ENCODE results near the gene ADAMTS18. TPM values are rescaled to one million over a fixed set of nuclear protein-coding genes. Genes with fewer than 3 reads are reported as not detected.

The ADAMTS18 gene
- total RNA-seq, 4 donors from 2014 or later, result 0.15 to 5.6 (median 0.19) TPM; not detected in 1

DNA sequence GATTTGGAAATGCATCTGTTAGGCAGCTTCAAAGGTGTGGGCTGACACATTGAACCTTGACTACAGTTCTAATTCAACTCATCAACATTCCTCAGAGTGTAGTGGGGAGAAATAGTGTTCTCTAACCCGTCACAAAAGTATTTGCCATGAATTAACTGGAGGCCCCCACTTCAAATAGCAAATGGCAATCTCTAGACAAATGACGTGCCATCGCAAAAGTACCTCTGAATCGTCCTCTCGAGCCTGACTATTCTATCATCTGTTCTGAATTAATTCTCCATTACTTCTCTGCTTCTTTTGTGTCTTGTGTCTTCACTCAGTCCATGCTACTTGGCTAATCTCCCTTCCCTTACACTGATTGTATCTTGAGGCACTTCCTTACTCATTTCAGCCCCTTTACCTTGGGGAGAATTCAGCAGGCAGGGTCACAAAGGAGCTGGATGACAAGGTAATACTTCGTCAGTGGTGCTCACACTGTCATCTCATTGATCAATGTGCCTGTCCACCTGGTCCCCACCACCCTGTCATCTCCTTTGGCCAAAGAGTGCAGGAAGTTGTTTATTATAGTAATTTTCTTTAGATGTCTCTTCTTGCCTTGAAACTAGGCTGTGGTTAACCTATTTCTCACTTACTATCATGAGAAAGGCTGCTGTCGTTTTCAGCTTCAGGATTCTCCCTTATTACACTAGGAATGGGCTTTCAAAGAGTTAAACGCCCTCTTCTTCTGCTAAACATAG lies 127.2 kb downstream of the ADAMTS18 start:
- no peaks in the 10 kb centered on the region for H3K36me3 ChIP-seq
- no peaks in the 10 kb centered on the region for H3K4me1 ChIP-seq
- H3K27me3 ChIP-seq, result peaks cover 3% of the 10 kb centered on the region
- no peaks in the 10 kb centered on the region for H3K9me3 ChIP-seq
- no peak overlapping the region for H3K27ac ChIP-seq
- ATAC-seq, result no peak
- TF ChIP-seq POLR2AphosphoS5 (IDR thresholded peaks at IDR 0.05), result no peak
- TF ChIP-seq, protein P1, sequence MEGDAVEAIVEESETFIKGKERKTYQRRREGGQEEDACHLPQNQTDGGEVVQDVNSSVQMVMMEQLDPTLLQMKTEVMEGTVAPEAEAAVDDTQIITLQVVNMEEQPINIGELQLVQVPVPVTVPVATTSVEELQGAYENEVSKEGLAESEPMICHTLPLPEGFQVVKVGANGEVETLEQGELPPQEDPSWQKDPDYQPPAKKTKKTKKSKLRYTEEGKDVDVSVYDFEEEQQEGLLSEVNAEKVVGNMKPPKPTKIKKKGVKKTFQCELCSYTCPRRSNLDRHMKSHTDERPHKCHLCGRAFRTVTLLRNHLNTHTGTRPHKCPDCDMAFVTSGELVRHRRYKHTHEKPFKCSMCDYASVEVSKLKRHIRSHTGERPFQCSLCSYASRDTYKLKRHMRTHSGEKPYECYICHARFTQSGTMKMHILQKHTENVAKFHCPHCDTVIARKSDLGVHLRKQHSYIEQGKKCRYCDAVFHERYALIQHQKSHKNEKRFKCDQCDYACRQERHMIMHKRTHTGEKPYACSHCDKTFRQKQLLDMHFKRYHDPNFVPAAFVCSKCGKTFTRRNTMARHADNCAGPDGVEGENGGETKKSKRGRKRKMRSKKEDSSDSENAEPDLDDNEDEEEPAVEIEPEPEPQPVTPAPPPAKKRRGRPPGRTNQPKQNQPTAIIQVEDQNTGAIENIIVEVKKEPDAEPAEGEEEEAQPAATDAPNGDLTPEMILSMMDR (IDR thresholded peaks at IDR 0.05), result no peak
- TF ChIP-seq EP300 (IDR thresholded peaks at IDR 0.05), result no peak
- TF ChIP-seq POLR2A (IDR thresholded peaks at IDR 0.05), result no peak
- WGBS, 2 donors (ENCODE audit: low coverage in 1 of 2), result 40 to 50% methylated on average over 8 of the region's 8 CpGs
- no peak overlapping the region for H3K4me3 ChIP-seq

- no peaks in the 10 kb centered on the region for H3K4me1 ChIP-seq
- H3K27ac ChIP-seq, result no peak overlapping the region
- no peak overlapping the region for H3K4me3 ChIP-seq
- TF ChIP-seq EP300 (IDR thresholded peaks at IDR 0.05) (no peak), POLR2A (IDR thresholded peaks at IDR 0.05) (no peak), POLR2AphosphoS5 (IDR thresholded peaks at IDR 0.05) (no peak)
- TF ChIP-seq, protein P1 (IDR thresholded peaks at IDR 0.05), result no peak
- no peak for ATAC-seq
- H3K9me3 ChIP-seq, result no peaks in the 10 kb centered on the region
- WGBS, 2 donors (ENCODE audit: low coverage in 1 of 2), result 80 to 88% methylated on average over 1 to 3 of the region's 3 CpGs
- no peaks in the 10 kb centered on the region for H3K36me3 ChIP-seq
- H3K27me3 ChIP-seq, result peaks cover 3% of the 10 kb centered on the region
These were observed 128.8 kb downstream of the ADAMTS18 start for GRCh38 chr16:77306075-77306474.

DNA sequence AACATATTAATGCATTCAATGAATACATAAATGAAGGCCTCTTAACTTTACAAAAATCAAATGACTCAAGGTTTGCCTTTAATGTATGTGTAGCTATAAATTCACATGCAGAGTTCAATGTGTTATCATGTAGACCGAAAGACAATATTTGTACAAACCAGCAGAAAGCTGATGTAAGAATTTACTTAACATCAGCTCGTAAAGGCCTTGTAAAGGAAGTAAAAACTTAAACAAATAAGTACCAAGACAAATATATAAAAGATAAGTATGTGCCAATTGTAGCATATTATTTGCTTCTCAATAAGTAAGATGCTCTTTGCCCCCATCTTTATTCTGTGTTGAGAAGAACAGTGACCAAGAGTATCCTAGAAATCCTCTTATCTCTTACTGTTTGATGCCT lies 130.0 kb downstream of the ADAMTS18 start:
- H3K4me1 ChIP-seq, result no peaks in the 10 kb centered on the region
- TF ChIP-seq POLR2A (IDR thresholded peaks at IDR 0.05), result no peak
- TF ChIP-seq, protein P1 (IDR thresholded peaks at IDR 0.05), result no peak
- no peak for TF ChIP-seq EP300 (IDR thresholded peaks at IDR 0.05)
- no peak for TF ChIP-seq POLR2AphosphoS5 (IDR thresholded peaks at IDR 0.05)
- H3K27me3 ChIP-seq, result peaks cover 3% of the 10 kb centered on the region
- WGBS, 2 donors (ENCODE audit: low coverage in 1 of 2), result 42 to 49% methylated on average over 2 of the region's 2 CpGs
- H3K9me3 ChIP-seq, result no peaks in the 10 kb centered on the region
- H3K27ac ChIP-seq, result no peak overlapping the region
- no peak overlapping the region for H3K4me3 ChIP-seq
- ATAC-seq, result no peak
- no peaks in the 10 kb centered on the region for H3K36me3 ChIP-seq

DNA sequence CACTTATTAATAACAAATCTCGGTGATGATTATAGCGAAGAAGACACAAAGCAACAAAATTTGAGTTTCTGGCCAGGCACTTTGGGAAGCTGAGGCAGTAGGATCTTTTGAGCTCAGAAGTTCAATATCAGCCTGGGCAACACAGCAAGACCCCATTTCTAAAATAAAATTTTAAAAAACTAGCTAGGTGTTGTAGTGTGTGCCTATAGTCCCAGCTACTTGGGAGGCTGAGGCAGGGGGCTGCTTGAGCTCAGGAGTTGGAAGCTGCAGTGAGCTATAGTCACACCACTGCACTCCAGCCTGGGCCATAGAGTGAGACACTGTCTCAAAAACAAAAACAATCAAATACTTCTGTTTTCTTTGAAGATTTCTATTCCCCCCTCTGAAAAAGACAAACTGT lies 130.7 kb downstream of the ADAMTS18 start:
- TF ChIP-seq EP300 (IDR thresholded peaks at IDR 0.05), result no peak
- TF ChIP-seq POLR2A (IDR thresholded peaks at IDR 0.05), result no peak
- TF ChIP-seq, protein P1 (IDR thresholded peaks at IDR 0.05), result no peak
- no peak for TF ChIP-seq POLR2AphosphoS5 (IDR thresholded peaks at IDR 0.05)
- WGBS, 2 donors (ENCODE audit: low coverage in 1 of 2), result 86 to 100% methylated on average over 2 of the region's 2 CpGs

DNA sequence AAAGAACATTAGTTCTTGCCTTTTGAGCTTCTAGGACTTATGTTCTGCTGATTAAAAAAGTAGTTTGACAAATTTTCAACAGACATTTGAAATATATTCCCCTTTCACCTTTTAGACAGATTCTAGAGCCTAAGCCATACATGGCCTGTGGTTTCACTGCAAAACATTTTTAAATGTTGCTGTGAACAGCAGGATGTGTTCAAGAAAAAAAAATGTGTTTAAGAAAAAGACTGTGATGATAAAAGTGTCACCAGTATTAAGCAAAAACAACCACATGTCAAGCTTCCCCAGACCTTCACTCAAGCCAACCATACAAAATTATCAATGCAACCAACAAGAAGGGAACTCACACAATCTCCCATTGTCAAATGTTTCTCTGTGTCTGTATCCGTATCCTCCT lies 132.2 kb downstream of the ADAMTS18 start:
- H3K36me3 ChIP-seq, result no peaks in the 10 kb centered on the region
- H3K9me3 ChIP-seq, result no peaks in the 10 kb centered on the region
- 29 to 78% methylated on average over 1 of the region's 1 CpG for WGBS, 2 donors (ENCODE audit: low coverage in 1 of 2)
- TF ChIP-seq EP300 (IDR thresholded peaks at IDR 0.05) (no peak), POLR2AphosphoS5 (IDR thresholded peaks at IDR 0.05) (no peak), POLR2A (IDR thresholded peaks at IDR 0.05) (no peak)
- TF ChIP-seq, protein P1 (IDR thresholded peaks at IDR 0.05), result no peak
- no peak for ATAC-seq
- H3K4me3 ChIP-seq, result no peak overlapping the region
- no peaks in the 10 kb centered on the region for H3K4me1 ChIP-seq
- no peak overlapping the region for H3K27ac ChIP-seq
- H3K27me3 ChIP-seq, result peaks cover 3% of the 10 kb centered on the region

More for the DNA sequence above, 130.7 kb downstream of the ADAMTS18 start:
- ATAC-seq, result no peak
- Histone ChIP-seq H3K4me1 (no peaks in the 10 kb centered on the region), H3K27me3 (peaks cover 3% of the 10 kb centered on the region), H3K27ac (no peak overlapping the region), H3K9me3 (no peaks in the 10 kb centered on the region), H3K4me3 (no peak overlapping the region), H3K36me3 (no peaks in the 10 kb centered on the region)
